Activated CD4-positive, CD25-positive, alpha-beta regulatory T cell treated with anti-CD3 and anti-CD28 coated beads, Interleukin-2, amount 50 U/mL, for 24 hours (primary cell): ENCODE measurements around the gene BRWD1.
"Not testable (repeated sequence)": the region's sequence is repeated elsewhere in the genome, so short reads cannot be mapped to it uniquely, and the experiment has no call there.

Source experiments
- ATAC-seq, 2 donors: fragments of 150-1000 bp; cut with Tn5 transposase; one replicate each; pipeline ENCODE4 v1.10.0; 2021; ENCODE audit warnings: mild to moderate bottlenecking in 1 of 2, moderate library complexity in 1 of 2

Gene BRWD1

DNA sequence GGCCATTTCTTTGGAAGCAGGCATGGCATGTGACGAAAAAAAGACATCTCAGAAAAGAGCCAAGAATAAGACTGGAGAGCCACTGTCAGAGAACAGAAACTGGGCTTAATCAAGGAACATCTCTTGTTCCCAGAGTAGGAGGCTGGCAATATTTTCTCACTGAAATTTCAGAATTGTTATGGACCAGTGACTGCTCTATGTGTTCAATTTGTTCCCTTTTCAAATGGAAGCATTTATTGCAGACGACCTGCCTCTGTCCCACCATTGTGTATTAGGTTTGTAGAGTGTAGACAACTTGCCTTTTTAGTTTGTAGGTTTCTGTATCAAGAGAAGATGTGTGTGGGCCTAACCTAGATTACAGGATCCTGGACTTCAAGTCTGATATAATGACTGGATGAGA, 148.9 kb downstream of the BRWD1 start:
- no peak for ATAC-seq

DNA sequence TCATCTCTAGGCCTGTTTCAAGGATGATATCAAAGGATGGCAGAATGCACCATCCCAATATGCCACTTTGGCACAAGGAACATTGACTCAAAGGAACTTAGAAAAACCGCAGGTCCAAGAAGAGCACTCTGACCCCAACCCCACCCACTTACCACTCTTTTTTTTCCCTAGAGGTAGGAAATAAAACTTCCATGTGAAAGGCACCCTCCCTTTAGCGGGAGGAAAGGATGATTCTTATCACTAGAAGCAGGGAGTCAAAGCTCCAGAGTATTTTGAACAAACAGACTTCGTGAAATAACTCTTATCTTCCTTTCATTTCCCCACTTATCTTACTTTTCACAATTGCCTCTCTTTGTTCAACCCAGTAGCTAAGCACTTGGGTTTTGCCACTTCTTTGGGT, 152.4 kb downstream of the BRWD1 start:
- no peak for ATAC-seq

DNA sequence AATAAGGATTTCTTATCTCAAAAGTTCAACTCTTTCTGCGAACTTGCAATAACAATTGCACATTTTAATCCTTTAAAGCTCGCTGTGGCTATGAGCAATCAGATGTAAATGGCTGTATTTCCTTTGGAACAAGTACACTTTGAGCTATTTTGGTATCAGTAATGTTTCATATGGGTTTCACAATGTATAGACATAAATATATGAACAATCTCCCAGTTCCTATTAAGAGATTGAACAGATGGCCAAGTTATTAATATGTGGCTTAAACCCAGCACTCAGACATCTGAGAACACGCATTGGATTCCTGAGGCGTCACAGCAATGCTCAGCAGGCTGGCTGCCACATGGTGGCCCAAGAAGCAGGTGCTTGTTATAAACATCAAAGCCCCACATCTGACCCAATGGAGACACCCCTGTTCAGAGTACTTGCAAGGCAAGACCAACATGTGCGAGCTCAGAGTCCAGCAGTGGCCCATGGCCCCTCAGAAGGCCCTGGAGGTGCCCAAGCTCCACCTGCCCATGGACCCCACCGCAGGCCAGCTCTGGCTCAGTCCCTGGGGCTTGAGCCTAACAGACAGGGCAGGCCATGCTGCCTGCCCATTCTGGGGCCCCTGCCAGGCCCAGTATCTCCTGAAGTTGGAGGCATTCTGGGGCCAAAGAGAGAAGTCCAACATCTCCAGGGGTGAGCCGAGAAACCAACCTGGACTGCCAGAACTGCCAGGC, 153.9 kb downstream of the BRWD1 start:
- no peak for ATAC-seq

DNA sequence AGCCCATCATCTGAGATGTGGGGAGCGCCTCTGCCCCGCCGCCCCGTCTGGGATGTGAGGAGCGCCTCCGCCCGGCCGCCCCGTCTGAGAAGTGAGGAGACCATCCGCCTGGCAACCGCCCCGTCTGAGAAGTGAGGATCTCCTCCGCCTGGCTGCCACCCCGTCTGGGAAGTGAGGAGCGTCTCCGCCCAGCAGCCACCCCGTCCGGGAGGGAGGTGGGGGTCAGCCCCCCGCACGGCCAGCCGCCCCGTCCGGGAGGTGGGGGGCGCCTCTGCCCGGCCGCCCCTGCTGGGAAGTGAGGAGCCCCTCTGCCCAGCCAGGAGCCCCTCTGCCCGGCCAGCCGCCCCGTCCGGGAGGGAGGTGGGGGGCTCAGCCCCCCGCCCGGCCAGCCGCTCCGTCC, 156.2 kb downstream of the BRWD1 start:
- not testable (repeated sequence) for ATAC-seq

DNA sequence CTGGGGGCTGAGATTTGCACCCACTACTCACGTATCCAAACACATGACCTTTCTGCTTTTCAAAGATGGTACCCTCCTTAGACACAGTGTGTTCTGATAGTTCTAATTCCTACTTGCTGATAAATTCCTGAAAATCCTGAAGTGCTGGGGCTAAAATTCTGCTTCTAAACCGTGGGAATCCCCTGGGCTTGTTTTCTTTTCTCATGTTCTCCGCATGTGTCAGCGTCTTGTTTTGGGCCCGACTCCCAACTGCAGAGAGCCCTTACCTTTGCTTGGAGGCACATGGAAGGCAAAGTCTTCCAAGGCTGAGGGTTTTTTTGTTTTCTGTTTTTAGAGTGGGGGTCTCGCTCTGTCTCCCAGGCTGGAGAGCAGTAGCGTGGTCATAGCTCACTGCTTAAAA, 157.4 kb downstream of the BRWD1 start:
- no peak for ATAC-seq

DNA sequence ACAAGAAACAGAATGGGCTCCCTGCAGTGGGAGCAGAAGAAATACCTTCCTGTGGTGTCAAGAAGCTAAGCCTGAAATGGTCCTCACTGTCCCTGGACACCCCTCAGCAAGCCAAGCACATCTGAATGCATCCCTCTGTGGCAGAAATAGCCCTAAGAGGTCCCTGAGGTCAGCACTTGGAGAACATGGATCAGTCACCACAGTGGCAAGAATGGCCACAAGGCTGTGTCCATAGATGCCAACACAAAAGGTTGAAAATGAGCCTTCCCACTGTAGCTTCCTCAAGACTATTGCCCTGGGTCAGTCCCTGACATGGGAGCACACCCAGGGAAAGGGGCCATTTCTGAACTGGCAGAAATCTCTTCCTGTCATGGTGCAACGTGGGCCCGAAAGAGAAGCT, 157.9 kb downstream of the BRWD1 start:
- ATAC-seq, result no peak

DNA sequence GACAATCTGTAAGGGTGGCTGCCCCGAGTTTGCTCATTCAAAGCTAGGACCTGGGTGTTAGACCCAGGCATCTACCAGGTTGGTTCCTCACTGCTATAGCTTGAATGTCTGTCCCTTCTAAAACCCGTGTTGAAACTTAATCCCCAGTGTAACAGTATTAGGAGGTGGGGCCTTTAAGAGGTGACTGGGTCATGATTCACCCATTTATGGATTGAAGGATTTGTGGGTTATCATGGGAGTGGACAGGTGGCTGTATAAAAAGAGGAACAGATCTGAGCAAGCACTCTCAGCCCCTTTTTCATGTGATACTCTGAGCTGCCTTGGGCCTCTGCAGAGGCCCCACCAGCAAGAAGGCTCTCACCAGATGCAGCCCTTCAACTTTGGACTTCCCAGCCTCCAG, 159.6 kb downstream of the BRWD1 start:
- no peak for ATAC-seq

DNA sequence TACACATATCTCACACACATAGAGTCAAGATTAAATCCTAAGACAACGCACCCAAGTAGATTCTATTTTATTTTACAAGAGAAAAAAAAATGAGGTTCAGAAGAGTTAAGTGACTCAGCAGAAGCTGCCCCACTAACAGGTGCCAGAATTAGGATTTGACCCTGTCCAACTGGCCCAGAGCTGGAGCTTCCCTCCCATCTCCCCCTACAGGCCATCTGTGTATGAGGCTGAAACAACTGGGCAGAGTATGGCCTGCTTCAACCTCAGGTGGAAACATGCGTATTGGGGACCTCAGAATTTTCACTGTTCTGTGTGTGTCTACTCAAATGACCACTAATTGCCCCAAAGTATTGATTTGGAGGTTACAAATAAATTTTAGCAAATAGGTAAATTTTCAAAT, 160.1 kb downstream of the BRWD1 start:
- ATAC-seq, result no peak

DNA sequence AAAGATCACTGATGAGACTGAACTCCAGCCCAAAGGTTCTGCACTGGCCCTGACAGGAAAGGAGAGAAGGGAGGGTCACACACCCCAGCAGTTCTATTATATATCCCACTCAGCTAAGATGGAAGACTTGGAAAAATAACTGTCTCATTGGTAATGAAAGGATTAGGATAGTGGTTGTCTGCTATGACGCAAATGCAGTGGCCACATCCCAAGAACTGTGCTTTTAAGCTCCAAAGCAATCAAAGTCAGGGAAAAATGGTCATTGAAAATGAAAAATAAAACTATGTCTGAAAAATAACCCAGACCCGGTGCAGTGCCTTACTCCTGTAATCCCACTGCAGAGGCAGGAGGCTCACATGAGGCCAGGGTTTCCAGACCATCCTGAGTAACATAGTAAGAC, 161.2 kb downstream of the BRWD1 start:
- no peak for ATAC-seq

DNA sequence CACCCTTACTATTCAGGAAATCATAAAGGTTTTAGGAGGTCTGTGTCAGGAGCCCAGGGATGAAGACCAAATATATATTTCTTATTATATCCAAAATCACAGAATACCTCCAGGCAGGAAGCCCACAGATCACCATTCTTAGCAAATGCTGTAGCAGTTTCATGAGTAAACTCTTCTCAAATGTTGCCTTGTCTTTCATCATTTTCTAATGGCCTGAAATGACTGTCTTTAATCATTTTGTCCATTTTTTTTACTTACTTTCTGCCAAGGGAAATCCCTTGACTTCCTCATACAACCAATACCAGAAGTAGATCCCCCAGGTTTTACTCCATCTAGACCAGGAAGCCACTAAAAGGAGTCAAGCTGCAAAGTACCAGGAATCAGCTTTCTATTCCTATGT, 162.6 kb downstream of the BRWD1 start:
- ATAC-seq, result no peak

DNA sequence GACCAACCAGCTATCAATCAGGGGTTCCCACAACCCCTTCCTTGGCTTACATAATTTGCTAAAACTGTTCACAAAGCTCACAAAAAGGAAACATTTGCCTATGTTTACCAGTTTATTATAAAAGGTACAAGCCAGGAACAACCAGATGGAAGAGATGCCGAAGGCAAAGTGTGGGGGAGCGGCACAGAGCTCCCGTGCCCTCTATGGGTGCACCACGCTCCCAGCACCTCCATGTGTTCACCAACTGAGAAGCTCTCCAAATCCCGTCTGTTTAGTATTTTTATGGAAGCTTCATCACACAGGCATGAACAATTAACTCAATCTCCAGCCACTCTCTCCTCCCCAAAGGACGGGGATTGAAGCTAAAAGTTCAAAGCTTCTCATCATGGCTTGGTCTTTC, 163.1 kb downstream of the BRWD1 start:
- ATAC-seq, result no peak

DNA sequence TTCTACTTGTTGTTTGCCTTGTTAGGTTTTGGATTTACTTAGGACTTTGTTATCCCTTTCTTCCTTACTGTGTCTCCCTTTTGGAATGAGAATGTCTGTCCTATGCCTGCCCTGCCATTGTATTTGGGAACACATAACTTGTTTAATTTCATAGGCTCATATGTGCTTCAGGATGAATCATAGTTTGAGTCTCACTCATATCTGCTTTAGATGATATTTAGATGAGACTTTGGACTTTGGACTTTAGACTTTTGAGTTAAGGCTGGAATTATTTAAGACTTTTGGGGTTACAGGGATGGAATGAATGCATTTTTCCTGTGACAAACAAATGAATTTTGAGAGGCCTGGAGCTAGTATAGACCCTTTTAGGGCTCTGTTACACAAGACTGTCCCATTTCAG, 163.6 kb downstream of the BRWD1 start:
- no peak for ATAC-seq

DNA sequence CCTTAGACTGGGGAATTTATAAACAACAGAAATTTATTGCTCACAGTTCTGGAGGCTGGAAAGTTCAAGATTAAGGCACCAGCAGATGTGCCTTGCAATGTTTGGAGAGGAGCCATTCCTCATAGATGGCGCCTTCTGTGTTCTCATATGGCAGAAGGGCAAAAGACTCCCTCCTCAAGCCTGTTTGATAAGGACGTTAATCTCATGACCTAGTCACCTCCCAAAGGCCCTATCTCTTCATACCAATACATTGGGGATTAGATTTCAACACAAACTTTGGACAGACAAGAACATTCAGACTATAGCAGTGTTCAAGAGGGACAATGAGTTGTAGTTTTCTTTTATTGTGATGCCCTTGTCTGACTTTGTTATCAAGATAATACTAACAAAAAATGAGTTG, 164.5 kb downstream of the BRWD1 start:
- ATAC-seq, result no peak

DNA sequence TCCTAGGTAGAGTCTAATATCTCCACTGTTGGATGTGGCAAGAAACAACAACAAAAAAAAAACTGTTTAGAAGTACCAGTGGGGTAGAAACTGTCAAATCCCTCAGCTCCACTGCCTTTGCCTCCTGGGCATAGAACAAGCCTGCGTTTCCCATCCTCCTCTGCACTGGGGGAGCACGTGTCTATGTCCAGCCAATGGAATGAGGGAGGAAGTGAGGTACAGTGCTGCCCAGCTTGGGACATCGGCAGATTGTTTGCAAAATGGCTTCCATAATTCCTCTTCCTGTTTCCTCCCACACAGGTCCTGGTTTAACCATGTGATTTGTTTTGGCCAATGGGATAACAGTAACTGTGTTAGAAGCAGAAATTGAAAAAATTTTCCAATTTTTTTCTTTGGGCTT, 169.2 kb downstream of the BRWD1 start:
- no peak for ATAC-seq

DNA sequence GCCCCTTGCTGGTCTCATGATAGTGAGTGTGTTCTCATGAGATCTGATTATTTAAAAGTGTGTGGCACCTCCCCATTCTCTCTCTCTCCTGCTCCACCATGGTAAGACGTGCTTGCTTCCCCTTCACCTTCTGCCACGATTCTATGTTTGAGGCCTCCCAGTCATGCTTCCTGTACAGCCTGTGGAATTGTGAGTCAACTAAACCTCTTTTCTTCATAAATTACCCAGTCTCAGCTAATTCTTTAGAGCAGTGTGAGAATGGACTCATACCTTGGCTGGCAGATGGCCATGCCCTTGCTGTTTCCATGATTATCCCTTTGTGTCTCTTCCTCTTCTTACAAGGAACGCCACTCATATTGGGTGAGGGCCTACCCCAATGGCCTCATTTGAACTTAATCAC, 170.5 kb downstream of the BRWD1 start:
- no peak for ATAC-seq

DNA sequence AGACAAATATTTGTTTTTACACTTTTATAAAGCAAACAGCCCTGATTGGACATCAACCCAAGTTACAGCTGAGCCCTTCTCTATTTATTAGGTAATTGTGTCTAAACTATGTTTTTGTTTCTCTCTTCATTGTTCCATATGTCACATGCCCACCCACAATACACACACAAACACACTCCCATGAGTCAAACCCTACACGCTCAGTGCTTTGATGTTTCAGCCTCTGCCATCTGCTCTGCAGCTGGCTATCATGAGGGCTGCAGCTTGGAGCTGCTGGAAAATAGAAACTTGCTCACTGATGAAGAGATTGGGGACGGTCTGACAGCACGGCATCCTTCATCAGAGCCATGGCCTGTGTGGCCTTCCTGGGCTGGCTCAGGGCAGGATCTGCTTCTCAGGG, 171.9 kb downstream of the BRWD1 start:
- ATAC-seq, result no peak

DNA sequence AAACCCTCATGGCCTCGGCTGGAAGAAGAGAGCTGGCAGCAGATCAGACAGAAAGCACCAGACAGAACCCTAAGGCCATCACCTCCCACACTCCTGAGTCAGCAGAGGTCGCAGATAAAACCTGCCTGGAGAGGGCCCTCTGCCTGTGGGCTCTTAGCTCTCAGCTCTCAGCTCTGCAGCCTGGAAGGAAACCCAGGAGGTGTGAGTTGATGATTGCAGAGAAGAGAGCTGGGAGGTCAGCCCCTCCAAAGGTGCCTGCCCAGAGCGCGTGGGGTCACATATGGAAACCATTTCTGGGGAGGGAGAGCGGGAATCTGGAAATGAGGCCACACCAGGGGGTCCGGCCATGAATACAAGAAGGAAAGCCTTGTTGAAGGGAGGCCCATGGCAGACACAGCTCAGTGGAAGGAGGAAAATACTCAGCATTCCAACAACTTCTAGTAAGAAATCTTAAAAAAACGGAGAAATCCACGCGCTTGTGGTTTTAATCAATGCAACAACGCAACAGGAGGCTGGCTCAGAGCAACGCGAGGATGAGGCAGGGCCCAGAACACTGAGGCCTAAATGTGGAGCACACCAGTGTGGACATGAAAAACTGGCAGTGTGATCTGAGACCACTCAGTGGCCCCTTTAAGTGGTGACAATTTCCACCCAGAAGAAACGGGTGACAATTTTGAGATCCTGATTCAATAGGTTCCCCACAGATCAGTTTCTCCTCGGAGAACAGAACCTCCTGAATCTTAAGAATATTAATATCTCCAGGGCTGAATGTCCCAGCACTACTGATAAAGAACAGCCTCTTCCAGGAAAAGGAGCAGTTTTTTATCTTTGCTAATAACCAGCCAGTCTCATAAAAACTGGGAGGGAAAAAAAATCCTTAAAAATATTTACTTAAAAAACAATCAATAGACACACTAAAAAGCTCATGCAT, 175.9 kb downstream of the BRWD1 start:
- no peak for ATAC-seq

DNA sequence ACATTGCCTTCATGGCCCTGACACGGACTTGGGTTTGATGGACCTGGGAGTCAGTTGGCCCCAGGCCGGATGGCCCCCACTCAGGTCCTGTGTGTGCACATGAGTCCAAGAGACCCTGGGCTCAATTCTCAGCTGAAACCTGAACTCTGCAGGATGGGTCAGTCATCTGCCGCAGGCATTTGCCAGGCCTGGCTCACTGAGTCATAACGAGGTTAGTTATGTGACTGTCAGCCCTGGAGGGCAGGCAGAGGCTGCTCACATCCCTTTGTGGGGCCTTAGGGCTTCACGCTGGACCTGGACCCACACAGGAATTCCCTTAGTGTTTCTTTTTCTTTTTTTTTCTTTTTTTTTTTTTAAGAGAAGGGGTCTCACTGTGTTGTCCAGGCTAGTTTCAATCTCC, 176.7 kb downstream of the BRWD1 start:
- ATAC-seq, result no peak

DNA sequence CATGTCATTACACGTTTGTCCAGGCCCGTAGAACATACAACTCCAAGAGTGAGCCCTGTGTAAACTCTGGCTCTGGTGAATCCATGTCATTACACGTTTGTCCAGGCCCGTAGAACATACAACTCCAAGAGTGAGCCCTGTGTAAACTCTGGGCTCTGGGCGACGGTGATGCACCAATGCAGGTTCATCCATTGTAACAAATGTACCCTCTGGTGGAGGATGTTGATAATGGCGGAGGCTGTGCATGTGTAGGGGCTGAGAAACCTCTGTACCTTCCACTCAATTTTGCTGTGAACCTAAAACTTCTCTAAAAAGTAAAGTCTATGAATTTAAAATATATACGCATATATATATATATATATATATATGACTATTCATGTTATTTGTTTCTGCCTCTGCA, 177.3 kb downstream of the BRWD1 start:
- not testable (repeated sequence) for ATAC-seq

DNA sequence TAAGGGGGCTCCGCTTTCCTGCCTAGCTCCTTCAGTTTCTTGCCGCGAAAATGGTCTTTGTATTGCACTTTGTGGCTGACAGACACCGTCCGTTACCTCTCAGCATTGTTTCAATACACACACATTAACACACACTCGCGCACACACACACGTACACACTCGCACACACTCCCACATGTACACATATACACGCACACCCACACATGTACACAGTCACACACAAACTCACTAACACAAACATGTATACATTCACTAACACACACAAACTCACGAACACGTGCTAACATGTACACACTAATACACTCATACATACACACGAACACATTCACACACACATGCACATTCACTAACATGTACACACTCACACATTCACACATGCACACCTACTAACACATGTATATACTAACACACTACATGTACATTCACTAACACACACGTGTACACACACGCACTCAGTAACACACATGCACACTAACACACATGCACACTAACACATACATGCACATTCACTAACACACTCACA, 179.1 kb downstream of the BRWD1 start:
- no peak for ATAC-seq
